Measurements from ENCODE around the gene PLA2G4E.
A peak's percentile ranks its signal among the peaks of the same experiment; 100 is the strongest.

The PLA2G4E gene

DNA sequence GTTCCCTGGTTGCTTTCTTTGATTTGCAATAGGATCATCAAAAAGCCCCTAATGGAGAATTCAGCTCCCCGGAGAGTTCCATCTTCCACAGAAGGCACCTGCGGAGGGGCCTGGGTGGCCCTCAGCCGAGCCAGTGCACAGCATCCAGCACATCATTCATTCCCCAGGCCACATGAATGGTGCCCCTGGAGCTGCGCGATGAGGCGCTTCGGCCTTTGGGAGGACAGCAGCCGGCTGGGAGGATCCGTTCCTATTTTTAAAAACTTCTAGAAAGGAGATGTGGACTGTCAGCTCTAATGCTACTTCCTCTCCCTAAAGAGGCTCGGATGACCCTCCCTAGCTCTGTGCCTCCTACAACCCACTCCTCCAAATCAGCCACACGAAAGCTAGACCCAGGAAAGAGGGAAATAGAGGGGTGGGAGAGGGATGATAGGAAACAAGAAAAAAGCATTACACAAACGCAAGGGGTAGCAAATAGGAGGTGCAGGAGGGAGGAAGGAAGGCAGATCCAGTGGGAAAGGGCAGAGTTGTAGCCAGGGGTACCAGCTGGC is 68.8 kb downstream of the PLA2G4E start:
- no peak for DNase-seq

DNA sequence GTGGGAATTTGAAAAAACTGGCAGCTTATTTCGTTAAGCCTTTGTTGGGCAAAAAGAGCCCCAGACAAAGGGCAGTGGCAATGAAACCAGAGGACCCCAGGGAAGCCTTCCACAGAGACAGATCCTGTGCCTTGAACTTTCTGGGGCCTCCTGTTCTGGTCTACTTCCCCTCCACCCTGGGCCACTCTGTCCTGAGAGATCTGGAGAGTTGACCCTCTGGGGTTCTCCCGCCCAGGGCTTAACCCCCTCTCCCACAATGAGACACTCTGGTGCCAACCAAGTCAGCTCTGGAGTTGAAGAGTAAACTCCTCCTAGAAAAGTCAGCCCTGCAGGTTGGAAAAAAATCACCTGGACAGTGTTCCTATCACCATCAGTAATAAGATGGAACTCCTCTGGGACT is 69.3 kb downstream of the PLA2G4E start:
- no peak for DNase-seq

GRCh38 chr15:41950489-41950888 is 70.4 kb downstream of the PLA2G4E start:
- no peak for DNase-seq

DNA sequence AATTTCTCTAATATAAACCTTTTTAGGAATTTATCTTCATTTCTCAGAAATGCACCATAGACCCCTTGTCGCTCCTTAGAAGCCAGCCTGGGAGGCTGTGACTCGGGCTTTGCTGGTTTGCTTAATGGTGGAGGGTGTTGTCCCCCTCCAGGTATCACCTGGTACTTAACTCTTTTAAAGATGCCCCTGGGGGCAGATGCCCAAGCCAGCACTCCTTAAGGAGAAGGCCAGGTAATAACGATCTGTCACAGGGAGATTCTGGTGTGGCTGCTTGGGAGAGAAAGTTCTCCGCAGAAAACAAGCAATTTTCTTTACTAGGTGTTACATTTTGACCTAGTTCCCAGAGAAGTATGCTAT is 70.7 kb downstream of the PLA2G4E start:
- DNase-seq, result no peak

- no peak for DNase-seq
Measured at GRCh38 chr15:41949401-41950126, 71.3 kb downstream of the PLA2G4E start.

- DNase-seq, result no peak
Measured at GRCh38 chr15:41948490-41948889, 72.4 kb downstream of the PLA2G4E start.

DNA sequence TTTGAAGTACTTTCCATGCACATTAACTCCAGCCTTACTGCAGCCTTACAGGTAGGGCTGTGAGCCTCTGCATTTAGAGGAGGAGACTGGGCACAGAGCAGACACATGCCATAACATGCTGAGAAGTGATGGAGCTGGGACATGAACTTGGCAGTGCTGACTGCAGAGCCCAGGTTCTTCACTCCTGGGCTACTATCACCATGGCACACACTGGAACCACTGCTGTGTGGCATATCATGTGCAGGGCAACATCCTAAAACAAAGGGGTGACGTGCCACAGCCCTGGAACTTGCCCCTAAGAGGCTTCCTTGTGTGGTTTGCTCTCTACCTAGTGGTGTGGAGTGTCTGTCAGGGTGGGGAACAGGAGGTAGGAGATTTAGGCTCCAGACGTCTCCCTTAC is 73.9 kb downstream of the PLA2G4E start:
- no peak for DNase-seq

DNA sequence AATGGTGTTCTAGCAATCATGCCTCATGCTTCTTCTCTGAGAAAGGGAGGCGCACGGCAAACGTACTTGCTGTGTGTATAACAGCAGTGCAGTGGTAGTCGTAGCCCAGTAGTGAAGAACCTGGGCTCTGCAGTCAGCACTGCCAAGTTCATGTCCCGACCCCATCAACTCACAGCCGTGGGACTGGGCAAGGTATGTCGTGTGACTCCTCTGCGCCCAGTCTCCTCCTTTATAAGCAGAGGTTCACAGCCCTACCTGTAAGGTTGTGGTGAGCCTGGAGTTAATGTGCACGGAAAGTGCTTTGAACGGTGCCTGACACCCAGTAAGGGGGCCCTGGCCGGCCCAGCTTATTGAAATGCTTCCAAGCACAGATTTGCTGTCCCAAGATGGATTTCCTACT is 75.1 kb downstream of the PLA2G4E start:
- DNase-seq, result no peak

GRCh38 chr15:41945221-41945620 is 75.6 kb downstream of the PLA2G4E start:
- no peak for DNase-seq

- no peak for DNase-seq
Measured at GRCh38 chr15:41944313-41944940, 76.4 kb downstream of the PLA2G4E start.

GRCh38 chr15:41943543-41944312 is 77.1 kb downstream of the PLA2G4E start:
- DNase-seq, result no peak

GRCh38 chr15:41942886-41943285 is 78.0 kb downstream of the PLA2G4E start:
- no peak for DNase-seq

GRCh38 chr15:41941644-41942415 is 79.0 kb downstream of the PLA2G4E start:
- DNase-seq, result no peak

- no peak for DNase-seq
Measured at GRCh38 chr15:41940441-41940857, 80.4 kb downstream of the PLA2G4E start.

GRCh38 chr15:41939986-41940385 is 80.9 kb downstream of the PLA2G4E start:
- no peak for DNase-seq

DNA sequence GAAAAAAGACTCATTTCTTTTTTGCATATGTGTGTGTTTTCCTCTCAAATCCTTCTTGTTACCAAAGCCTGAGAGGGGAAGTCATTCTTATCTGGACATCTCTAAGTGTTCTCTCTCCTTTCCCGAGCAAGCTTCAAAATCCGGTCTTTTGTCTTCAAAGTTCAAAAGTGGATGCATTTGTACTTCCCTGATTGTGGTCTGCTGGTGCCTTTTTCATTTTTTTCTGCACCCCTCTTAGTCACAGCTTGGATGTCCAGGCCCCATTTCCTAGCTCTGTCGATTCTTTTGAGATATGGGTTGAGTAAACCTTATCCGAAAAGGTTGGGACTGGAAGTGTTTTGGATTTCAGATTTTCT is 83.3 kb downstream of the PLA2G4E start:
- no peak for DNase-seq

- DNase-seq, result peak; percentile 77
Measured at GRCh38 chr15:41936649-41937567, 83.9 kb downstream of the PLA2G4E start.

GRCh38 chr15:41936155-41936554 is 84.7 kb downstream of the PLA2G4E start:
- DNase-seq, result no peak

DNA sequence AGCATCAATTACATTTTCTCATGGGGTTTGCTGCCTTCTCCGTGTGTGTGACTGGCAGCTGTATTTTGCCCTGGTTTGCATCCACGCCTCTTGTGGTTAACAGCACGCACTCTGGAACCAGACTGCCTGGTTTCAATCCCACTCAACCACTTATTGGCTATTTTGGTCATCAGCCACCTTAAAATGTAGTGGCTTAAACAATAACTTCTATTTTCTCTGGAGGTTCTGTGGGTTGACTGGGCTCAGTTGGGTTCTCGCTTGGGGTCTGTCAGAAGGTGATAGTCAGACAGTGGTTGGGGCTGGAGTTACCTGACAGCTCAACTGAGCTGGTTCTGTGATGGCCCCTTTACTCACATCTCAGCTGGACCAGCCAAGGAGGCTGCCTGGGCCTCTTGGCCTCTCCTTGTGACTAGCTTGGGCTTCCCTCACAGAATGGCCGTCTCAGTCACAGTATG is 85.2 kb downstream of the PLA2G4E start:
- DNase-seq, result no peak

DNA sequence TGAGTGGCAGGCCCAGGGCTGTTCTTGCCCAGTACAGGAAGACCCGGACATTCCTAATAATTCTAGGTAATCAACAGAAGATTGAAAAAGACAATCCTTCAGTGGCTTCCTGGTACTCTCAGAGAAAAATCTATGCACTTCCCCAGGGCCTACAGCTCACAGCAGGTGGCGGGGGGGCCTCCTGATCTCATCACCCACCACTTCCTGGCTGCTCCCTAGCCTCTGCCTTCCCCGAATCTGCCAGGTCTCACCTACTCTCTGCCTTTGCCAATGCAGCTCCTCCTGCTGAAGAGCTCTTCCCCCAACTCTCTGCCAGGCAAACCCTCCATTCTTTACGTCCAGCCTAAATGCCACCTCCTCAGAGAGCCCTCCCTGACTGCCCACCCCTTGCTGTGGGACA is 86.0 kb downstream of the PLA2G4E start:
- DNase-seq, result peak; percentile 48

- DNase-seq, result no peak
Measured at GRCh38 chr15:41933771-41934170, 87.1 kb downstream of the PLA2G4E start.

DNA sequence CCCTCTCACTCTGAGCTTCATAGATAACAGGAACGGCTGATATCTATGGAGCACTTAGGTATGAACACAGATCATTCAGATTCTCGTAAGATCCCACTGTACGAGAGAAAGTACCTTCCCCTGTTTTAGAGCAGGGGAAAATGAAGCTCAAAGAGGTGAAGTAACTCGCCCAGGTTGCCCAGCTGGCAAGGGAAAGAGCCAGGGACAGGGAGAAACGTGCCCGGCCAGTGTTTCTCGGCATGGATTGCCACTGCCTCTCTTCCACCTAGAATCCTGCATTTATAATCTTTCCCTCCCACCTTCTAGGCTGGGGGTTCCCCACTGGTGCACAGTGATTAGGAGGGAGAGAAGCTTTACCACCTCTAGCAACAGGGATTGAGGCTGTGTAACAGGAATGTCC is 87.5 kb downstream of the PLA2G4E start:
- no peak for DNase-seq
